A673 (cell line): ENCODE data around the gene HDAC10.

Experiments used
- CTCF ChIP-seq: fragments of 300-800, 200-600 bp; sonication (generic); conservative IDR thresholded peaks from 2 replicates; pipeline ENCODE4 v1.5.1; 2017; ENCODE audit warnings: low read depth, mild to moderate bottlenecking, antibody characterized with exemption, low read length, moderate library complexity, mixed read lengths
- EZH2 ChIP-seq: fragments of 200-600 bp; sonication (generic); IDR thresholded peaks from 2 replicates; pipeline ENCODE4 v1.6.1; 2017; ENCODE audit warnings: borderline replicate concordance, low read depth, mild to moderate bottlenecking, mixed read lengths, antibody characterized with exemption, low read length; ENCODE audit not compliant: poor library complexity, severe bottlenecking

- TF ChIP-seq CTCF (no peak), EZH2 (no peak)
Observed at GRCh38 chr22:50222508-50222907, 28.6 kb downstream of the HDAC10 start.
